ENCODE results near the gene TMEM179. TPM values are rescaled to one million over a fixed set of nuclear protein-coding genes. Genes with fewer than 3 reads are reported as not detected.

Gene TMEM179
- total RNA-seq, 1 experiment from 2014 or later: 11.4 TPM

DNA sequence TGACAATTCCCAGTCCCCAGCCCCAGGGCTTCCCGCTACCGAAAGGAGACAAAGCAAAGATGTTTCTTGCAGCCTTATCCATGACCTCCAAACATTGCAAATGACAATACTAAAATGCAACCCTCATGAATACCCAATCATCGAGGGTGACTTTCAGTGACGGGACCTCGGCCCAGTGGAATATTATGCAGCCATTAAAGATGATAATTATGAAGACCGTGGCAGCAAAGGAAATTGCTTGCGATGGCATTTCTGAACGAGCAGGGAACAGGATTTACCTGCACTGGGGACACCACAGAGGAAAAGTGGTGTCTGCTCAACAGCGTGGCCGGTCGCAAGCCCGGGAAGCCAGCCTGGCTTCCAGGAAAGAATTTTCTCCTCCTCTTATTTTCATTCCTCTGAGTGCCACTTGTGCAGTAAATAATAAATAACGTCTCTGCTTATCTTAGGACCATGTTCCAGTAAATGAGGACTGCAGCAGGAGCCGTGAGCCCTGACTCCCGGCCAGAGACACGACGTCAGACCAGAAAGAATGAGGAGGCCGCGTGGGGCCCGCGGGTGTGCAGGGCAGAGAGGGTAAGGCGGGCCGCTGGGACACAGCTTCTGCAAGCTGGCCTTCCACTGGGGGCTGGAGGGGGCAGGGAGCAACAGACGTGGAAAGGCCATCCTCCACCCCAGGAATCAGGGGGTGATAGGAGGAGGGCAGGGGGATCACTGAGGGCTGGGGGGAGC is 18.4 kb downstream of the TMEM179 start:
- Histone ChIP-seq H2AFZ (ENCODE audit: low read length) (no peak overlapping the region), H2BK120ac (ENCODE audit: low read depth, low read length, poor library complexity, severe bottlenecking) (no peak overlapping the region), H3K23ac (ENCODE audit: insufficient read length, low read depth, low read length) (no peak overlapping the region), H3K4me2 (ENCODE audit: insufficient read depth, insufficient read length, low read length) (no peak overlapping the region), H3K4me1 (ENCODE audit: insufficient read depth, low read length) (no peaks in the 10 kb centered on the region), H3K79me2 (ENCODE audit: insufficient read depth, low read length) (no peaks in the 10 kb centered on the region), H4K8ac (replicated peaks; ENCODE audit: insufficient read length, low read depth, low read length) (no peak overlapping the region), H4K5ac (ENCODE audit: insufficient read length, low read depth, low read length) (no peak overlapping the region), H3K9ac (ENCODE audit: extremely low read depth, insufficient read length, low read length) (no peak overlapping the region), H3T11ph (ENCODE audit: low read length) (no peak overlapping the region), H3K56ac (ENCODE audit: insufficient read length, low read depth, low read length) (no peak overlapping the region), H3K27ac (ENCODE audit: insufficient read length, low read depth, low read length) (no peak overlapping the region), H4K91ac (ENCODE audit: insufficient read length, low read depth, low read length) (no peak overlapping the region), H2AK5ac (ENCODE audit: insufficient read length, low read length) (no peak overlapping the region), H2BK15ac (ENCODE audit: low read depth, low read length) (no peak overlapping the region), H4K20me1 (ENCODE audit: control insufficient read depth, insufficient read depth, insufficient read length) (no peaks in the 10 kb centered on the region), H3K79me1 (ENCODE audit: insufficient read depth, low read depth, low read length, poor library complexity, severe bottlenecking) (no peaks in the 10 kb centered on the region), H2BK20ac (ENCODE audit: low read depth, low read length, poor library complexity, severe bottlenecking) (no peak overlapping the region), H3K18ac (ENCODE audit: insufficient read length, low read depth, low read length) (no peak overlapping the region), H3K9me3 (ENCODE audit: control insufficient read depth, low read depth, low read length) (no peaks in the 10 kb centered on the region), H2BK5ac (ENCODE audit: insufficient read length, low read length) (no peak overlapping the region), H3K23me2 (ENCODE audit: insufficient read length, low read depth, low read length, poor library complexity, severe bottlenecking) (no peaks in the 10 kb centered on the region), H3K27me3 (ENCODE audit: insufficient read depth, low read length) (no peaks in the 10 kb centered on the region), H2BK12ac (ENCODE audit: insufficient read length, low read depth, low read length) (no peak overlapping the region), H3K4ac (ENCODE audit: low read depth, low read length) (no peak overlapping the region), H3K14ac (ENCODE audit: insufficient read depth, low read length) (no peak overlapping the region; the same call in 1 of the 2 replicates)
- Mint-ChIP-seq H3K9me3 (no peaks in the 10 kb centered on the region; a peak in 1 of 5 replicates), H3K4me1 (peaks cover 0 to 9% of the 10 kb centered on the region in 2 experiments; a peak in 3 of 4 replicates), H3K27me3 (ENCODE audit: low read depth) (peaks cover 4% of the 10 kb centered on the region), H3K4me3 (no peak overlapping the region), H3K27ac (no peak overlapping the region), H3K36me3 (ENCODE audit: insufficient read depth in 1 of 3, low read depth in 3 of 3) (no peaks in the 10 kb centered on the region)
- WGBS (ENCODE audit: extremely low coverage, insufficient read length, low lambda C conversion rate): no CpG with 5 or more reads among the region's 24 CpGs
- no peak for DNase-seq
- TF ChIP-seq, protein P1, sequence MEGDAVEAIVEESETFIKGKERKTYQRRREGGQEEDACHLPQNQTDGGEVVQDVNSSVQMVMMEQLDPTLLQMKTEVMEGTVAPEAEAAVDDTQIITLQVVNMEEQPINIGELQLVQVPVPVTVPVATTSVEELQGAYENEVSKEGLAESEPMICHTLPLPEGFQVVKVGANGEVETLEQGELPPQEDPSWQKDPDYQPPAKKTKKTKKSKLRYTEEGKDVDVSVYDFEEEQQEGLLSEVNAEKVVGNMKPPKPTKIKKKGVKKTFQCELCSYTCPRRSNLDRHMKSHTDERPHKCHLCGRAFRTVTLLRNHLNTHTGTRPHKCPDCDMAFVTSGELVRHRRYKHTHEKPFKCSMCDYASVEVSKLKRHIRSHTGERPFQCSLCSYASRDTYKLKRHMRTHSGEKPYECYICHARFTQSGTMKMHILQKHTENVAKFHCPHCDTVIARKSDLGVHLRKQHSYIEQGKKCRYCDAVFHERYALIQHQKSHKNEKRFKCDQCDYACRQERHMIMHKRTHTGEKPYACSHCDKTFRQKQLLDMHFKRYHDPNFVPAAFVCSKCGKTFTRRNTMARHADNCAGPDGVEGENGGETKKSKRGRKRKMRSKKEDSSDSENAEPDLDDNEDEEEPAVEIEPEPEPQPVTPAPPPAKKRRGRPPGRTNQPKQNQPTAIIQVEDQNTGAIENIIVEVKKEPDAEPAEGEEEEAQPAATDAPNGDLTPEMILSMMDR (conservative IDR thresholded peaks at IDR 0.05): no peak

All from H9 (cell line).